Tongue (tissue), 2 donors: ENCODE data around the gene CHIT1. TPM values are rescaled to one million over a fixed set of nuclear protein-coding genes. Genes with fewer than 3 reads are reported as not detected.

ENCODE experiments used
- DNase-seq: peaks from one replicate; pipeline ENCODE4 v3.0.0-alpha.2; 2015
- total RNA-seq: library from RNA; depleted of rRNA; stranded (reverse); fragments of >200 nt; gene quantifications from one replicate; pipeline ENCODE4 v1.2.3, GENCODE V29; 2014

The CHIT1 gene
- total RNA-seq, 1 donor from 2014 or later = not detected

DNA sequence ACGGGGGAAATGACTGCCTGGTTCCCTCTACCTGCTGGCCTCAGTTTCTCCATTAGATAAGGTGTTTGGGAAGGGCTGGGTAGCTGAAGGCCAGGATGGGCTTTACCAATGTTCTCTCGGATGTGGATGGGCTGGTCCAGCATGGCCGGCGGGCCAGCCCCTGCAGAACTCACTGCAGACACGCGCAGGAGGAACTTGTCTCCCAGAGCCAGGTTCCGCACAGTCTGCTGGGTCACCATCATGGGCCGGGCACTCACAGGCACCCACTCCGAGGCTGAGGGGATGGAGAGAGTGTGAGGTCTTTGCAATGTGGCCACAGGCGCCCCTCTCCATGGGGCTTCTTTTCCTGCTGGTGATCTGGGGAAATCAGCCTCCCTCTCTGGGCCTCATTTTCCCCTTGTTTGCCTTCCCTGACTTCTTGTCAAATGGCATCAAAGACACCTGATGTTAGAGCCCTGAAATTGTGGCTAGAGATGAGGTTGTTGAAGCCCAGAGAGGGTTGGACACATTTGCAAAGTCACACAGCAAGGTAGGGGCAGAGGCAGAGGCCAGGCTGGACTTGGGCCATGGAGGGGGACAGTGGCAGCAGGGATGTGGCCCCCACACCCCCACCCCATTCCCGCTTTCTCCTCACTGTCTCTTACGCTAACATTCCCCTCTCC, 55.0 kb downstream of the CHIT1 start:
- DNase-seq = no peak

DNA sequence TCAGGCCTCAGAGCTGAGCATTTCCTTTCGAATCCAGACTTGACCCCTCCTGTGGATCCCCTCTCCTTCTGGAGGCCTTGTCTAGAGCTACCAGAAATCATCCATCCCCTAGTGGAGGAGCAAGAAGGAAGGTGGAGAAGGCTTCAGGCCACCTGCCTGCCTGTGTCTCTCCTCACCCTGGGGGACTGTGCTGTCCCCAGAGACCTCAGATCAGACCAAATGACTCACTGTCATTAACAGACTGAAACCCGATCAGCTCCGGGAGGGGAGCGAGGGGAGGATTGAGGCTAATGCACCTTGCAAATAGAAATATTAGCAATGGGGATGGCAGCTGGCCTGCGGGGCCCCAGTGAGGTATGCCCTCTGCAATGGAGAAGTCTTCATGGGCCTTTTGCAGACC, 55.9 kb downstream of the CHIT1 start:
- DNase-seq = peak; percentile 85

DNA sequence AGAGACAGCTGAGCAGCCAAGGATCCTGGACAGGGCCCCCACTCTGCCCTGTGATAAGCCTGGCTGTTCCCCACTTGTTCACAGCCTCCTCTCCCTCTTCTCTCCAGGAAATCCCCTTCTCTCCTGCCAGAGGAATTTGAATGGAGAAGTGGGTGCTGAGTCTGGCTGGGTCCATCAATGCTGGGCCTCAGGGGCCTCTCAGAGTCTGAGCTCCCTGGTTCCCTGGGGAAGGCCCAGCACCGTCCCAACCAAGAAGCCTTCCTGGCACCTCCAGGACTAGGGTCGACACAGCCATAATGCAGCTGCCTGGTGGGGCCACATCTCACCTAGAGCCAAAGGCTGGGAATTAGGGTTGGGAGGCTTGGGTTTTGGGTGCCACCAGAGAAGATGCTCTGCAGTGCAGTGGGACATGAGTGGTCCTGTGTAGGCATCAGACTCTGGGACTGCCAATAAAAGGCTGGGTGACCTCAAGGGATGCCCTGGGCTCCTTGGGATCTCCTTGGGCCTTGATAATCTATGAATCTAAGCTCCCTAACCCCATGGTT, 56.4 kb downstream of the CHIT1 start:
- DNase-seq = no peak

GRCh38 chr1:203172184-203173010, 57.1 kb downstream of the CHIT1 start:
- peak; percentile 91 for DNase-seq

DNA sequence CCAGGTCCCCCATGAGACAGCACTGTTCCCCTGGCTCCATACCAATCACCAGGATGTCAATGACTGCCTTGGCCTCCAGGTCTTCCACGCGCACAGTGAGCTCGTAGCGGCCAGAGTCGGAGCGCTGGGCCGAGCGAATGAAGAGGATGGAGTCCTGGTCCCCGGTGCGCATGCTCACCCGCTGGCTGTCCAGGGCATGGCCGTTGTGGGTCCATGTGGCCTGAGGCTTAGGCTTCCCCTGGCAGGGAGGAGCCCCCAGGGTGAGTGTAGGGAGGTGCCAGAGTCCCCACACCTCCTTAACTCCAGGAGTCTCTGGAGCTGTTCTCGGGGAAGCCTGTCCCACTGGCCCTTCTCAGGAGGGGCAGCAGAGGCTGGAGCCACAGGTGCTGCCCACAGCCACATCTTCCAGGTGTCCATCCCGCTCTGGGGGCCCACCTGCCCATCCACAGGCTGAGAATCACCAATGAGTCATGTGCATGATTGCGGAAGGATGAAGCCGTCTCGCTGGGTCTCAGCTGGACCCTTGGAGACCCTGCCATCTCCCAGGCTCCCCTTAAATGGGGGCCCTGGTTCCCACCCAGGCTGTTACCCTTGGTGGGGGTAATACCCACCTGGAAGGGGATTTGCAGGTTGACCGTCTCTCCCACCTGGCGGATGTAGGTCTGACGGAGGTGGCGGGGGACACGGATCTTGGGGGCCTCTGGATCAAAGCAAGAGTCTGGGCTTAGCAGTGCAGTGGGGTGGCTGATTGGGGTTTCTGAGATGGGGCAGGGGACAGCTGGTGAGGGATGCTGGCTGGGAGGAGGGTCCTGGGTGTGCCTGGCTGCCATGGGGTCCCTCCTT, 57.9 kb downstream of the CHIT1 start:
- no peak for DNase-seq

- DNase-seq = no peak
Measured at GRCh38 chr1:203170625-203171330, 58.7 kb downstream of the CHIT1 start.

DNA sequence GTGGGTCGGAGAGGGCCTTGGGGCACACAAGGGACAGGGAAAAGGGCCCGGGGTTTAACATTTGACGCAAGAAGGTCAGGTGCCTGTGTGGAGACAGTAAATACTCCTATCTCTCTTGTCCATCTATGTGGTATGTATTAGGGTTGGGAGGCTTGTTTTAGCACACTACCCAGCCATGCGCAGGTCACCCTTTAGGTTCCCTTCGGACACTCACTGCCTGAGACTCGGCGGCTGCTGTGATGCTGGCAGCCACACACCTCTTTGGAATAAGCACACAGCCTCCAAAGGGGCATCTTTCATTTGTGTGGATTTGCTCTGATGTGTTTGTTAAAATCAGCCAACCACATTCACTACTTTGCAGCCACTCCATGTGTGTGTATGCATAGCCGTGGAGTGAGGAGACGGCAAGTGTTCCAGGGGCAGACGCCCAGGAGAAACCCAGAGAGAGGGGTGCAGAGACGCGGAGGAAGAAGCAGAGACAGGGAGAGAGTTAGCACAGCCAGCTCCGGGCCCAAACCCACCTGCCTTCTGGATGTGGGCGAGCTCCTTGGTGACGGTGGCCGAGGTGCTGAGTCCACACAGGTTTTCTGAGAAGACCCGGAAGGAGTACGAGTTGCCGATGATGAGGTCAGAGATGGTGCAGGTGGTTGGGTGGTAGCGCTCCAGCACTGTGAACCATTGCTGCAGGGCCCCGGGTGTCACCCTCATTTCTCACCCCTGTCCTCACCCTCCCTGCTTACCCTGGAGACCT, 59.5 kb downstream of the CHIT1 start:
- DNase-seq = no peak

DNA sequence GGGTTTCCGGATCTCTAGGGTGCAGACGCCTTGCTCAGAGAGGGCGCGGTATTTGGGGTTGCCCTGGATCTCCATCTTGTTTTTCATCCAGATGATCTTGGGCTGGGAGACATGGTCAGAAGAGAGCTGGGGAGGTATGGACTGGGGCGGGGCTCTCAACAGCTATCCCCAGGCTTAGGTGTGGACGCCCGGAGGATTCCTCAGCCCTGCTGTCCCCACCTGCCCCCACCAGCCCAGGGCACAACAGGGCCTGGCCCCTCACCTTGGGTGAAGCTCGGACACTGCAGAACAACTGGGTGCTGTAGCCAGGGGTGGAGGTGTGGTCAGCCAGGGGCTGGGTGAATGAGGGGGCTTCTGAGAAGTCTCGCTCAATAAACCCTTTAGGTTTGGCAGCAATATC, 60.5 kb downstream of the CHIT1 start:
- no peak for DNase-seq

DNA sequence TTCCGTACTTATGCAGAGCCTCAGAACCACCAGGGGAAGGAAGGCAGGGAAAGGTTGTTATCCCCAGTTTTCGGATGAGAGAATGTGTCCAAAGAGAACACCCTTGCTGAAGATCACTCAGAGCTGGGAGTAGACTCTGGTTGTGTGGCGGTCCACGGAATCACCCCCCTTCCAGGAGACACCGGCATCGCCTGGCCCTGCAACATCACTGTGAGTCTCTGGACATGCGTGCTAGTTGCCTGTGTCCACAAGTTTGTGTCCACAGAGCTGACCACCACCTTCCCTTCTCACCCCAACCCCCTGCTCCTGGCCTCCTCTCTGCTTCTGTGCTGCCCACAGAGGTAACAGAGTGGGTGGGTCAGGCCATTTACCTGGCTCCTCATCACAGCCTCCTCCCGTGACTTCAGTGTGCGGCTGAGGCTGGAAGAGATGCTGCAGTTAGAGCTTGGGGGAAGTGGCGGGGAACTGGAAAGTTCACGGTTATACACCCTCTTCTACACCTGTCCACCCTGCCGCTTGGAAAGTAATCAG, 61.2 kb downstream of the CHIT1 start:
- DNase-seq = no peak

DNA sequence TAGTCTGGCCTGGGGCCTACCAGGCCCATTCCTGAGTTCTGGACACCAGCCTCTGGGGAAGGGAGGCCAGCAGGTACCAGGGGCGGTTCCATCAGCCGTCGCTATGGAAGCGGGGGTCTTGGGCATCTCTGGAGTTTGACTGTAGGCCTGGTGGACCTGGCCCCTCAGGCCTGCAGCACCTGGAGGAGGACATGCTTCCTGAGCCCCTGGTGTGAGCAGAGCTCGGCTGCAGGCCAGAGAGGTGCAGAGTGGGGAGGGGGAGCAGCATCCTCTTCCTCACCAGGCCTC, 61.6 kb downstream of the CHIT1 start:
- DNase-seq = no peak

GRCh38 chr1:203167026-203167912, 62.2 kb downstream of the CHIT1 start:
- DNase-seq = peak; percentile 62

- DNase-seq = peak; percentile 40
Measured at GRCh38 chr1:203166192-203166940, 63.1 kb downstream of the CHIT1 start.

Other genes starting within 250 kb of the CHIT1 start
- 48.5 TPM for gene TMEM183A, start 222.3 kb downstream of the CHIT1 start, total RNA-seq
- gene PPFIA4, start 203.2 kb downstream of the CHIT1 start, total RNA-seq = 39.8 TPM
- gene MYOG, start 143.7 kb downstream of the CHIT1 start, total RNA-seq = 256 TPM
- gene ADORA1, start 101.9 kb downstream of the CHIT1 start, total RNA-seq = 1.8 TPM
- gene MYBPH, start 53.8 kb downstream of the CHIT1 start, total RNA-seq = 37.5 TPM
- 1.3 TPM for gene CHI3L1, start 43.0 kb downstream of the CHIT1 start, total RNA-seq
- gene BTG2, start 75.8 kb upstream of the CHIT1 start, total RNA-seq = 71.4 TPM
- gene FMOD, start 121.4 kb upstream of the CHIT1 start, total RNA-seq = 57.1 TPM
- 4.4 TPM for gene PRELP, start 246.1 kb upstream of the CHIT1 start, total RNA-seq